K562 treated with DMSO at 1 percent for 48 hours (cell line): ENCODE results near the gene FGF16. TPM values are rescaled to one million over a fixed set of nuclear protein-coding genes. Genes with fewer than 3 reads are reported as not detected.

Experiments used
- total RNA-seq: library from RNA; unstranded; fragments of 300-600 nt; gene quantifications from 2 replicates; pipeline ENCODE4 v1.2.3, GENCODE V29; 2022; ENCODE audit warnings: low replicate concordance; ENCODE audit errors: extremely low read depth

FGF16 gene
- total RNA-seq: not detected in 2 replicates

GRCh38 chrX:77446908-77447652, at the start of gene FGF16:
TSS of gene FGF16 (plus strand) at chrX:77447389. CDS start at chrX:77447675, 286 bp downstream.

